HPDE6-E6E7 (cell line): Measurements from ENCODE around the gene EIF2S3.
"Not testable (repeated sequence)": the region's sequence is repeated elsewhere in the genome, so short reads cannot be mapped to it uniquely, and the experiment has no call there.

Experiments
- DNase-seq: peaks from one replicate; pipeline ENCODE4 v3.0.0; 2011; ENCODE audit warnings: missing footprints; ENCODE audit errors: extremely low spot score

EIF2S3 gene

DNA sequence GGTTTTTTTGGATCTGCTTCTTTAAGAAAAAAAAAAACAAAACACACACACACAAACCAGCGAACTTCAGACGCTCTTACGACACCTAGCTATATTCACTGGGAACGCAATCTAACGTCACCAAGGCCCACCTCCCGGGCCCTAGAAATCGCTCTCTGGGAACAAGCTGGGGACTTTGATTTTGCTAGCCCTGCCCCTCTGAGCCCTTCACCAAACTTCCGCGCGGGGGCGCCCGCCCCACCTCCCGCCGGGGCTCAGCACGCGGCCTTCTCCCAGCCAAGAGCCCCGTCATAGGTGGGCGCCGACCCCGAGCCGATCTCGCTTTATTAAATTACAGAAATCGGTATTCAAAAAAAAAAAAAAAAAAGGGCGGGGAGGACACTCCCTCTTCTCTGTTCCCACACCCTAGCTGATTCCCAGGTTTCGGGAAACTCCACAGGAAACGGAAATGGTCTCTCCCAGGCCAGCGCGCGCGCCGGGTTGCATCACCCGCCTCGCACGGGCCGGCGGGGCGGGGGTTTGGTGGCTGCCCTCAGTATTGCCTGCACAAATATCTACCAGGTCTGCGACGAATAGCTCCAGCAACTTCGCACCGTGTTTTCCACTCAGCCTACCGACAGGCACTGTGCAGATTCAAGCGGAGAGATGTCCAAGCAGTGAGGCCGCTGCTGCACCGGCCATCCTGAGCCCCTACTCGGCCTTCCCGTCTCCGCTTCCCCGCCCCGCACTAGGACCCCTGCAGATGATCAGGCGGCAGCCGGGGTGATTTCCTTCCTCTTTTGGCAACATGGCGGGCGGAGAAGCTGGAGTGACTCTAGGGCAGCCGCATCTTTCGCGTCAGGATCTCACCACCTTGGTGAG lies at the start of gene EIF2S3:
TSS of gene EIF2S3 (plus strand) at position 775 of the 861 bp plus-strand sequence. CDS start at position 788, 13 bp downstream.
- peak; percentile 91 for DNase-seq

DNA sequence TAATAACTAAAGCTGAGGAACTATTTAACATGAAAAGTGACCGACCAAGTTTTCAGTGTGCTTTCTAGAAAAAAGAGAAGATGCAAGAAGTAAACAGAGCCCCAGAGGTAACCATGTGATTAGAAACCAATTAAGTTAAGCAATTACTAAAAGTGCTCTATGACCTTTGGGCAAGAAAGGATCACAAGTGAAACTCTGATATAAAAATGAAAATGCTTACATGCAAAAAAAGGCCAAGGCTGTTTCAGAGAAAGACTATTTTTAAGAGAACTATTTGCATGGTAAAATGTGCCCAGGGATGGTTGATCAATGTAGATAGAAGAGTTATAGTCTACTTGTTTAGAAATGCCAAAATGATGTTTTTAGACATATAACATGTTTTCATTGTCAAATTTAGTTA lies 49.7 kb upstream of the EIF2S3 start:
- DNase-seq, result no peak

DNA sequence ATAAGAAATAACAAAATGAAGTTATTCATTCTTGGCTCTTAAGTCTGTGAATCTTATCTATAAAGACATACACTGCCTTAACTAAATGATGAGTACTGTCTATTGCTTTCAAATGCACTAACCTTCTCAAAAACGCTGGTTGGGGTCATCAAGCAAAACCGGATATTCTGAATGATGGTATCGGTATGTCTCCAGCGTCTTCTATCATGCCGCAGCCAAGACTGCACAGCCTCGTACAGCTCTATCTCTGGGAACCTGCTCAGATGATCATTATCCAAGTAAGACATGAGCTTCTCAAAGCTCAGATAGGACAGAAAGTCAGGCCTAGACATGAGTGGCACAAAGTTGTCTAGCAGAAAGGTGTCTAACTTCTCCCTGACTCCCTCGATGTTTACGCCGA lies 48.9 kb upstream of the EIF2S3 start:
- no peak for DNase-seq

DNA sequence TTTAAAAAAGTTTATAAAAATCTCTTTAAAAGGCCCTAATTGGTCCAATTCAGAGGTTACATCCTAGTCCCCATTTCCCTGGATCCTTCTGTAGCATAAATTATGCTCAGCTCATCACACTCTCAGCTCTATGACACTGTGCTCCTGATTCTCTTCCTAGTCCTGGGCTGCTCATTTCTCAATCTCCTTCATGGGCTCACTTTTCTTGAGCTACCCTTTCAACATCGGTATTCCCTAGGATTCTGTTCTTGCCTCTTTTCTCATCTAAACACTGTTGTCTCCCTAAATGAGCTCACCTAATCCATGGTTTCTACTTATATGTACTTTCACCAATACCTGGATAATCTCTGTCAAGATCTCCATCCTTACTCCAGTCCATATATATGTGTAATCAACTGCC lies 42.5 kb upstream of the EIF2S3 start:
- DNase-seq, result no peak

DNA sequence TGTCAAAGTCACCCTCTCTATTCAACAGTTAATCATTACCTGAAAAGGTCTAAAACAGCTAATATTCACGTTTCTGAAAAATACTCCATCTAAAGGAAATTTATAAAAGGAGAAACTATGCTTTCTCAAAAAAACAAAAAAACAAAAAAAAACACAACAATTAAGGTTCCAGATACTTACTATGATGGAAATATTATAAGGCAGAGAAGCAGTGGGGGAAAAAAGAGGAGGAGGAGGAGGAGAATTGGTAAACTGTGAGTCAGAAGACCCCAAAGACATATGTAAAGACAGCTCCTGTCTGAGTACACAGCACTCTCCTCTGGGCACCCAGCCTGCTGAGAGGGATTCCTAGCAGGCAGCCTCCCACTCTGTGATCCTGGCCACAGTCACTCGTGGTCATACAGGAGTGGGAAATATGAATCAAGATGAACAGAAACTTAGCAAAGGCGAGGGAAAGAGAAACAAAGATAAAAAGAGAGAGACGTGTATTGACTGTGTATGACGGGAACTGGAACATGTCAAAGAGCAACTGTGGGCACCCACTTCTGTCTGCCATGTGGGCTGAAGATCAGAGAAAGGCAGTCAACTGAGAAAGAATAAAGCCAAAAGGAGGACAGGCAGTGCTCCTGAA lies 40.3 kb upstream of the EIF2S3 start:
- DNase-seq, result no peak

DNA sequence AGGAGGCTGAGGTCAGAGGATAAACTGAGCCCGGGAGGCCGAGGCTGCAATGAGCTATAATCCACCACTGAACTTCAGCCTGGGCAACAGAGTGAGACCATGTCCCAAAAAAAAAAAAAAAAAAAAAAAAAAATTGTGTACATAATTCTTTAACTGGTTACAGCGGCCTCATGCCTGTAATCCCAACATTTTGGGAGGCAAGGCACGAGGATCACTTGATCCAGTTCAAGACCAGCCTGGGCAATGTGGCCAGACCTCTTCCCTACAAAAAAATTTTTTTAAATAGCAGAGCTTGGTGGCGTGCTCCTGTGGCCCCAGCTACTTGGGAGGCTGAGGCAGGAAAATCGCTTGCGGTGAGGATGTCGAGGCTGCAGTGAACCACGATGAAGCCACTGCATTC lies 37.1 kb upstream of the EIF2S3 start:
- no peak for DNase-seq

DNA sequence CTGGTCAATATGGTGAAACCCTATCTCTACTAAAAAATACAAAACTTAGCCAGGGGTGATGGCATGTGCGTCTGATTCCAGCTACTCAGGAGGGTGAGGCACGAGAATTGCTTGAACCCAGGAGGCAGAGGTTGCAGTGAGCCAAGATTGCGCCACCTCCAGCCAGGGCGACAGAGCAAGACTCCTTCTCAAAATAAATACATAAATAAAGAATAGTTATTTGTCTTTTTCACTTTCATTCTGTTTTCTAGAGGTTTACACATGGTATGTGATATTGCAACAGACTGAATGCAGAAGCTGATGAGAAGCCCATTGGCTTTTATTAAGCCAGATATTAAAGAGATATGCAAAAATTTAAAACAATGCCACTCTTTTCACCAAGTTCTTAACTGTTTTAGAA lies 35.9 kb upstream of the EIF2S3 start:
- DNase-seq, result no peak

DNA sequence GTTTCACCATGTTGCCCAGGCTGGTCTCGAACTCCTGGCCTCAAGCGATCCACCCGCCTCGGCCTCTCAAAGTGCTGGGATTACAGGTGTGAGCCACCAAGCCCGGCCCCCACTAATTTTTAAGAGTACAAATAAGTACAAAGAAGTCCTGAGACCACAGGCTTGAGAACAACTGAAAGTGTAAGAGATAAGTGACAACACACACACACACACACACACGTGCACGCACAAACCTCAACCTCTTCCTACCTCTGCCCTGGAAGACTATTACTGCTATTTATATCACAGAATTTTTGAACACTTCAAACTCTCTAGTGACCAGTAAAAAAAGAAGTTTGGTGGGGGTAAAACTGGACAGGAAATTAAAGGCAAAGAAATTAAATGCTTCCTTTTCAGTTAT lies 35.3 kb upstream of the EIF2S3 start:
- no peak for DNase-seq

DNA sequence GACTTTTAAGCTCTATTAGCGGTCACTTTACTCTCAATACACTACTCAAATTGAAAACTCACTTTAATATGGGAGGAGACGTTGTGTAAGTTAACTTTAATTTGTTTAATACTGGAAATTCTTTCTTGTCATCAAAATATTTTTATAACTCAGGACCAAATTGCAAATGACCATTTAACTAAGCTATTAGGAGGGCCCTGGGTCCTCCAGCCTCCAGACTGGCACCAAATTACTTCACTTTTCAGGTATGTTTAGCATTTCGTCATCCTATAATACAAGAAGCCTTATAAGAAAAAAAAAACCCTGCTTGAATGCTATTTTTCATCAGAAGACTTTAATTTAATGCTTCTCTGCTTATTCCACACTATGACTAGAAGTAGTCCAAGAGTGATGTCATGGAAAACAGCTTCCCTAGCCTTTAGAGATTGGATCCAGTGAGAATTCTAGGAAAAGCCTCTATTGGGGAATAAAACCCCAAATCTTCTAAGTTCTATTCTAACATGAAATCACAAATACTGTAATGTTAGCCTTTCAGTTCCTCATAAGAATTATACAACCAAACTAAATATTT lies 34.4 kb upstream of the EIF2S3 start:
- no peak for DNase-seq

DNA sequence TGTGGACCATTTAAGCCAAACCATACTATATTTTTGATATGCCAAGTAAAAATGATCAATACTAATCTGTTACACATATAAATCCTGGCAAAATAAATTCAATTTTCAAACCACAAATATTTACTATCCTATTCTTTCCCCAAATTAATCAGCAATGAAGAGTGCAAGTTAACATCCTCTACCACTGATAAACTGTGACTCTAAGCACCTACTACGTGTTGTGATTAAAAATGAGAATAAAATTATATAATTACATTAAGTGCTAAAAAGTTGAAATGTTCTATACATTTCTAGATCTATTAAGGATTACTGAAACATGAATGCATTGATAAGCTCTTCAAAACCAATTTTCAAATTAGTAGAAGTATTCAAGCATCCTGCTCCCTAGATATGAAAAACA lies 31.2 kb upstream of the EIF2S3 start:
- DNase-seq, result no peak

DNA sequence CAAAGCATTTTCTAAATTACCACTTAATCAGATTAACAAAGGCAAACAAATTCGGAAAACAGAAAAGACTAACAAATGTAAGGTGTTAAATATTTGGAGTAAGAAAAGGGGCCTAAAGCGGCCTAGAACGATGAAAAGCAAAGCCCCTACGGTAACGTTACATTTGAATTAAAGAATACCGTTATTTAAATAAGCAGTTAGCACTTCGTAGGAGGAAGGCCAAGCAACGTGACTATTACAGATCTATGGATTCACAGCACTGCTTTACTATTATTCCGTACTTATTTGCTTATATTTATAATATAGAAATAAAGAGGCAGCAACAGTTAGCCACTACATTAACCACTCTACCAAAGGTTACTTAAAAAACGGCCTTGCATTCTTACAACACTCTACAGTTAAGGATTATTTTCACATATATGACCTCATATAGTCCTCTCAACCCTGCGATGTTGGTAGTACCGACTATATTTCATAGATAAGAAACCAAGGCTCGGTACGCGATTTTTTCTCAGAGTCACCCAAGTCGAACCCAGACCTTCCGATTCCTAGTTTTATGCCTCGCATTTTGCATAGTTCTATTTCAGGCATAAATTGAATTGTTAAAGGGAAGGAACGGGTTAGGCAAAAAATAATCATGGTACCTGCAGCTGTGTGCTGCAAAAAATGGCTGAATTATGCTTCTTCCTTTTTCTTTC lies 30.6 kb upstream of the EIF2S3 start:
- DNase-seq, result no peak

DNA sequence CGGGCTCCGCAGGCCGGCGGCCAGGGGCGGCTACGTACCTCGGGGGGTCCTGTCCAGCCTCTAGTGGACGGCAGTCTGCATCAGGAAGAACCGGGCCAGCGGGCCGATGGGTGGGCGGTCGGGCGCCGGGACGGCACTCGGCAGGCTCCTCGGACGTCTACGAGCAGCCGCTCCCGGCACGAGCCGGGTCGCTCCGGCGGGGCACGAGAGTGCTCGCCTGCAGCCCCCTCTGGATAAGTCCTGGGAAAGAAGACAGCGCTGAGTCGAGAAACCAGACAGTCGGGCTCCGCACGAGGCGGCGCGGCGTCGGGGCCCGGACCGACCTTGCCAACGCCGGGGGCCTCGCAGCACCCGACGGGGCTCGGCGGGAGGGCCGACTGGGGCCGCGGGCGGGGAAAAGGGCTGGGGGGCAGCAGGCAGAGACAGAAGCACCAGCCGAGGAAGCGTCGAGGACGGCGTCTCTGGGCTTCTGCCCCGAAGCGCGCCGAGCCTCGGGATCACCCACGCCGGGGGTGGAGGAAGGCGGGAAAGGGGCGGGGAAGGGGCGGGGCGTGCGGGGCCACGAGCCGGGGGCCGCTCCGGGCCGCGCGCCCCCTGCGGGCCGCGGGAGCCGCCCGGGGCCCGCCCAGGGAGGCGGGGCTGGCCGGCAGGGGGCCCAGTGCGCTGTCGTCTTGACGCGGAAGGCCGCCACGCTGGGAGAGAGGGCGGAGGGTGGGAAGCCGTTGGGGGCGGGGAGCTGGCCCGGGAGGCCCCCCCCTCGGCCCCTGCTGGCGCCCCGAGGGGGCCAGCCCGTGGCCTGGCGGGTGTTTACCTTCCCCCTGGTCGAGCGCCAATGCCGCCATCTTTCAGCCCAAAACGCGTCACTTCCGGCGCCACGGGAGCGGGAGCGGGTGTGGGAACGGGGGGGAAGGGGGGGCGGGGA lies 29.7 kb upstream of the EIF2S3 start:
- DNase-seq, result peak; percentile 34

DNA sequence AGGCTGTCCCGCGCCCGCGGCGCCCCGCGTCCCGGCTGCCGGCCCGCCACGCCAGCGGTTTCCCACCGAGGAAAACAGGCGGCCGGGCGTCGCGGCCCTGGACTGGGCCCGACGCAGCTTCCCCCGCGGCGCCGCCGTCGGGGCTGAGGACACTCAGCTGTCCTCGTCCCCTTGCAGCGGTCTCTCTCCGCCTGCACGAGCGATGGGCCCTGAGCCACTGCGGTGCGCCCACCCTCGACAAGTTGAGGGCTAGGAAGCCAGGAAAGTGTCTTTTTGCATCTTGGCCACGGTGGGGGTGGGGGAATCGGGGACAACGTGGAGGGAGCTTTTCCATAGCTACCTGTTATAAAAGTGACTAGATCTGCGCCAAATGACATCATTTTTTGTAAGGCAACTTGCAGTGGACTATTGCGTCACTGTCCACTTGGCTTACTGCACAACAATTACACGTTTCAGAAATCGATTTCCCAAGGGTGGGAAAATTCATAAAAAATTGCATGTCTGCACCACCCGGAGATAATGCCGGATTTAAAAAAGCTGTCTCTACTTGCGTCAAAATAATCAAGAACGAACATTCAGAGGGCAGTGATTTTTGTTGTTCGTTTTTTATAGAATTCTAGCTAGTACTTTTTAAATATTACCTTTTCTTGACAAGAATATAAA lies 28.9 kb upstream of the EIF2S3 start:
- DNase-seq, result no peak

DNA sequence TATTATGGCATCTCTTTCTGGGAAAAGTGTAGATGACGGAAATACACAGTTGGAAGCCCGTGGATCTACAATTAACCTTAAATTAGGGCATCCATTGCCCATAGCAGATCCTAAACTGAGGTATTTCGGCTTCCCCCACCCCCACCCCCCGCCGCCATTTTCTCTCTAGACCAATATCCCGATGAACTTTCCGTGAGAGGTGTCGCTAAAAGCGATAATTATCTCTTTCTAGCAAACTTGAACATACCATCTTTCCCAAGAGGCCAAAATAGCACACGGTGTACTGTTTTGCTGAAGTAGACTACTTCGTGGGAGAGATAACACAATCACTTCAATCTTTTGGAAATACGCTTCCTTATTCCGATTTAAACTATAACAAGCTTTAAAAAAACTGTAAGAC lies 28.3 kb upstream of the EIF2S3 start:
- DNase-seq, result no peak

DNA sequence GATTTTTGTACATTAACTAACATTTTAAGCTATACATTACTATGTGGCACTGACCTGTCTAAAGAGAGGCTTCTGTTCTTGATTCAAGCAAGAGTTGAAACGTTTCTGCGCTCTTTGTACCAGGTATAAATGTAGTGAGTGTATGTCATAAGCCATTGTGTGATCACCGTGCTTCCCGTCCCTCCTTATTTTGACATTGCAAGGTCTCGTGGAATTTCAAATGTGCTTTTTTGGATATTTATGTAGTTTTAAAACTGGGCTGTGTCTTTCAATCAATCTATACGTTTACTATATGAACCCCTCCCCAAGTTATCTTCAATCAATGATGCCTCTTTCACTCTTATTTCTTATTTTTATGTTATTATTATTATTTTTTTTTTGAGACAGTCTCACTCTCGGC lies 27.7 kb upstream of the EIF2S3 start, which contains the start of gene KLHL15:
TSS of gene KLHL15 (minus strand) at position 101 of the 400 bp plus-strand sequence. CDS start 20,493 bp downstream, outside the sequence.
- no peak for DNase-seq

DNA sequence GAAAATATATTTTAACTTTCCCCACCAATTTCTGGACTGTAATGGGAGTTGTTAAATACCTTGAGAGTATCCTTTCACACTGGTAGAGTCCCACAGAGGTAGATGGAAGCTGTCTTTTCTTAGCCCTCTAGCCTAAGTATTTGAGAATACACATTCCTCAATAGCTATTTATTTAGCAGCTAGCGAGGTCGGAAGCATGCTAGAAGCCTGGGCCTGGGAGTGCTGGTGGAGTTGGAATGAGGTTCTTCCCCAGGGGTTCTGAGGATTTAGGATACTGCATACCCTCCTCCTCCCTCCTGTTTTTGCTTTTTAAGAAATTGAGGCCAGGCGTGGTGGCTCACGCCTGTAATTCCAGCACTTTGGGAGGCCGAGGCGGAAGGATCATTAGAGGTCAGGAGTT lies 26.8 kb upstream of the EIF2S3 start:
- no peak for DNase-seq

DNA sequence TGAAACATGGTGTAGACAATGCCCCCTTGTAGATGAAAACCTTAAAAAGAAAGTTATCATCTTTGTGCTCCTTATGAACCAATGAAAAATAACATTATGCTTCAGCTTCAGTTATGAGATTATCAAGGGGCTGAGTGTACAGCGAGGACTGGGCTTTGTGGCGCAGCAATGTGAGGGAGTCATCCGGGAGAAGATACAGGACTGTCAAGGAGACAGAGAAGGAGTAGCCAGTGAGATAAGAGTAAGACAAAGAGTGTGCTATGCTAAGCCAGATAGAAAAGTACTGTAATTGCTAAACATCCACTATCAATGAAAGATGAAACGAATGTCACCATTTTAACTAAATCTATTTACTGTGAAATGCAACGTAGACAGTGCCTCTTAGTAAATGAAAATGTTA lies 24.2 kb upstream of the EIF2S3 start:
- DNase-seq, result no peak

DNA sequence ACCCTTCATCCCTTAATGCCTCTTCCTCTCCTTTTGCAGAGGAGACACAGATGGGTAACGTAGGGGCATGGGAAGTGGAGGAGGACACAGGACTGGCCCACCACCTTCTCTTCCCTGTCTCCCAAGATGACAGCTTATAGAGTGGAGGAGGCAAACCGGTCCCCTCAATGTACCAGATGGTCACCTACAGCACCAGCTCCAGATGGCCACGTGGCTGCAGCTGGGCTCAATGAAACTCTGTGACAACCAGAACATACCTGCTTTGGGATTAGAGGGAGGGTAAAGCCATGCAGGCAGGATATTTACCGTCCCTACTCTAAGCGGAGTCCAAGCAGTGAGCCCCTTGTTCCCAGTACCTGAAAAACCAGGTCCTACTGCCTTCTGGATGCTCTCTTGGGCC lies 20.3 kb upstream of the EIF2S3 start:
- DNase-seq, result no peak

DNA sequence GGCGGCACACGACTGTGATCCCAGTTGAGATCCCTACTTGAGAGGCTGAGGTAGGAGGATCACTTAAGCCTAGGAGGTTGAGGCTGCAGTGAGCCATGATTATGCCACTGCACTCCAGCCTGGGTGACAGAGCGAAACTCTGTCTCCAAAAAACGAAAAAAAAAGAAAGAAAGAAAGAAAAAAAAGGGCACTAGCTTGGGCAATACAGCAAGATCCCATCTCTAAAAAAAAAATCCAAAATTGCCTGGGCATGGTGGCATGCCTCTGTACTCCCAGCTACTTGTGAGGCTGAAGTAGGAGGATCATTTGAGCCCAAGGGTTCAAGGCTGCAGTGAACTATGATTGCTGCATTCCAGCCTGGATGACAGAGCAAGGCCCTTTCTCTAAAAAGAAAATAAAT lies 17.0 kb upstream of the EIF2S3 start:
- DNase-seq, result no peak

DNA sequence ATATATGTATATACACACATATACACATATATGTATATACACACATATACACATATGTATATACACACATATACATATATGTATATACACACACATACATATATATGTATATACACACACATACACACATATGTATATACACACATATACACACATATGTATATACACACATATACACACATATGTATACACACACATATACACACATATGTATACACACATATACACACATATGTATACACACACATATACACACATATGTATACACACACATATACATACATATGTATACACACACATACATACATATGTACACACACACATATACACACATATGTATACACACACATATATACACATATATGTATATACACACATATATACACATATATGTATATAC lies 8.7 kb upstream of the EIF2S3 start:
- DNase-seq, result not testable (repeated sequence)

DNA sequence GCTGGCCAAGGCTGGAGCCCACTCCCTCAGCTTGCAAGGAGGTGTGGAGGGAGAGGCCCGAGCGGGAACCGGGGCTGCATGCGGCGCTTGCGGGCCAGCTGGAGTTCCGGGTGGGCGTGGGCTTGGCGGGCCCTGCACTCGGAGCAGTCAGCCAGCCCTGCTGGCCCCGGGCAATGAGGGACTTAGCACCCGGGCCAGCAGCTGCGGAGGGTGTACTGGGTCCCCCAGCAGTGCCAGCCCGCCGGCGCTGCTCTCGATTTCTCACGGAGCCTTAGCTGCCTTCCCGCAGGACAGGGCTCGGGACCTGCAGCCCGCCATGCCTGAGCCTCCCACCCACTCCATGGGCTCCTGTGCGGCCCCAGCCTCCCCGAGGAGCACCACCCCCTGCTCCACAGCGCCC lies 5.1 kb upstream of the EIF2S3 start:
- DNase-seq, result not testable (repeated sequence)
